ENCODE results near the gene LARP1.

The LARP1 gene

GRCh38 chr5:154862766-154863165, 107.6 kb downstream of the LARP1 start:
- DNase-seq: no peak

- no peak for DNase-seq
Measured at GRCh38 chr5:154863291-154864080, 108.3 kb downstream of the LARP1 start.

DNA sequence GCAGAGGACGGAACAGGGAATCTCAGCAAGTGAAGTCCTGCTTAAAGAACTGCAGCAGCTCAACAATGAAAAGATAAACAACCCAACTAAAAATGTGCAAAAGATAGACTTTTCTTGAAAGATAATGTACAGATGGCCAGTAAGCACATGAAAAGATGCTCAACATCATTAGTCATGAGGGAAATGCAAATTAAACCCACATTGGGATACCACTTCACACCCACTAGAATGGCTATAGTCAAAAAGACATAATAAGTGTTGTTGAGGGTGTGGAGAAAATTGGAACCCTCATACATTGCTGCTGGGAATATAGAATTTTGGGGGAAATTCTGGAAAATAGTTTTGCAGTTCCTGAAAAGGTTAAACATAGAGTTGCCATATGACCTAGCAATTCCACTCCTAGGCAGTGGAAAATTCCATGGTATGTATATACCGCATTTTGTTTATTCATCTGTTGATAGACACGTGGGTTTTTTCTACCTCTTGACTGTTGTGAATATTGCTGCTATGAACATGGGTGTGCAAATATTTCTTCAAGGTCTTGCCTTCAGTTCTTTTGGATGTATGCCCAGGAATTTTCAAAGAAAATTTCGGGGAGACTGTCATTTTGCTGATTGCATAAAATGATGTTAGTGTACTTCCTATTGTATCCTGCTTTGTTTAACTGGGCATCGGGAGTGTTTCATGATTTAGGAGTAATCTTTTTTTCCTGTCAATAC, 110.4 kb downstream of the LARP1 start:
- no peak for DNase-seq

DNA sequence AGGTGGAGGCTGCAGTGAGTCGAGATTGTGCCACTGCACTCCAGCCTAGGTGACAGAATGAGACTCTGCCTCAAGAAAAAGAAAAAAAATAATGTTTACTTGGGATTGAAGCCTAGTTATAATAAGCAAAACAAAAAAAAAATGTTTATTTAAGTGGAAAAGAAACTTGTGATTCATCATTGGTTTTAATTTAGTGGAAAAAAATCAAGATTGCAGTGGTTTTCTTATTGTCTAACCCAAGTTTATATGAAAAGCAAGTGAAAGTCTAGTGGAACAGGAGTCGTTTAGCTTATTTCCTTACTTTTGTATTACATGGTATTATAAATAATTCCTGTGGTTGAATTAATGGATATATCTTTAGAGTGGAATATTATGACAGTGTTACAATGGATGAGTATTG, 111.7 kb downstream of the LARP1 start:
- no peak for DNase-seq

Data from NCI-H1694 (cell line).